Small intestine (tissue), 7 donors: ENCODE results near the gene MYL11. TPM values are rescaled to one million over a fixed set of nuclear protein-coding genes. Genes with fewer than 3 reads are reported as not detected.

Experiments
- DNase-seq, 2 donors: peaks; one replicate each; pipeline versions ENCODE4 v3.0.0 to v3.0.0-alpha.2; 2013
- FAIRE-seq: peaks from 2 replicates; lab custom pipeline; 2012; peaks lifted over from hg19 to GRCh38; lab: Jason Lieb, UNC
- H3K27ac ChIP-seq, 3 donors: one replicate each; pipeline ENCODE4 v1.5.1; 2013; ENCODE audit warnings: low read length in 2 of 3, mild to moderate bottlenecking in 2 of 3, control low read depth in 1 of 3, inconsistent platforms in 1 of 3, low read depth in 1 of 3, moderate library complexity in 1 of 3
- H3K27me3 ChIP-seq, 3 donors: one replicate each; pipeline ENCODE4 v1.6.1; 2013; ENCODE audit warnings: low read length in 3 of 3, inconsistent platforms in 1 of 3; ENCODE audit not compliant: control insufficient read depth in 3 of 3, insufficient read depth in 3 of 3
- H3K36me3 ChIP-seq, 3 donors: one replicate each; pipeline ENCODE4 v1.6.1; 2013; ENCODE audit warnings: low read length in 3 of 3, inconsistent platforms in 1 of 3, low read depth in 1 of 3, mild to moderate bottlenecking in 1 of 3, moderate library complexity in 1 of 3; ENCODE audit not compliant: control insufficient read depth in 3 of 3, insufficient read depth in 2 of 3
- H3K4me1 ChIP-seq, 3 donors: one replicate each; pipeline ENCODE4 v1.6.1; 2013; ENCODE audit warnings: low read length in 2 of 3, inconsistent platforms in 1 of 3, low read depth in 1 of 3, mild to moderate bottlenecking in 1 of 3, moderate library complexity in 1 of 3; ENCODE audit not compliant: control insufficient read depth in 3 of 3, insufficient read depth in 2 of 3
- H3K4me3 ChIP-seq, 3 donors: one replicate each; pipeline ENCODE4 v1.5.1; 2013; ENCODE audit warnings: low read length in 3 of 3, control low read depth in 1 of 3, inconsistent platforms in 1 of 3, low read depth in 1 of 3, mild to moderate bottlenecking in 1 of 3, moderate library complexity in 1 of 3
- H3K9me3 ChIP-seq, 2 donors: one replicate each; pipeline ENCODE4 v1.6.1; 2013; ENCODE audit warnings: low read depth in 1 of 2, low read length in 1 of 2; ENCODE audit not compliant: control insufficient read depth in 2 of 2, insufficient read depth in 1 of 2
- WGBS, 3 donors: extraction: QIAGEN DNeasy Blood & Tissue Kit; methylation state at CpG; one replicate each; pipeline ENCODE4 v1.1.7; 2013; 5-methylcytosine and 5-hydroxymethylcytosine counted together
- polyA plus RNA-seq, 4 donors: library from polyadenylated mRNA; stranded (reverse) in 3 of 4; unstranded in 1 of 4; fragments of 200-250 nt in 3 of 4; fragments of 120-200 nt in 1 of 4; gene quantifications; one replicate each; pipeline versions ENCODE4 v1.2.1 to v1.2.3, GENCODE V29; 2013
- donor health status: healthy with polysubstance abuse.
- donor health status: control.
- donor health status: control.
- donor health status: Bipolar disorder and iron deficiency.
- donor health status: healthy.

The MYL11 gene
- polyA plus RNA-seq, 4 donors: 0.82 to 26.3 (median 1.9) TPM; not detected in 1

DNA sequence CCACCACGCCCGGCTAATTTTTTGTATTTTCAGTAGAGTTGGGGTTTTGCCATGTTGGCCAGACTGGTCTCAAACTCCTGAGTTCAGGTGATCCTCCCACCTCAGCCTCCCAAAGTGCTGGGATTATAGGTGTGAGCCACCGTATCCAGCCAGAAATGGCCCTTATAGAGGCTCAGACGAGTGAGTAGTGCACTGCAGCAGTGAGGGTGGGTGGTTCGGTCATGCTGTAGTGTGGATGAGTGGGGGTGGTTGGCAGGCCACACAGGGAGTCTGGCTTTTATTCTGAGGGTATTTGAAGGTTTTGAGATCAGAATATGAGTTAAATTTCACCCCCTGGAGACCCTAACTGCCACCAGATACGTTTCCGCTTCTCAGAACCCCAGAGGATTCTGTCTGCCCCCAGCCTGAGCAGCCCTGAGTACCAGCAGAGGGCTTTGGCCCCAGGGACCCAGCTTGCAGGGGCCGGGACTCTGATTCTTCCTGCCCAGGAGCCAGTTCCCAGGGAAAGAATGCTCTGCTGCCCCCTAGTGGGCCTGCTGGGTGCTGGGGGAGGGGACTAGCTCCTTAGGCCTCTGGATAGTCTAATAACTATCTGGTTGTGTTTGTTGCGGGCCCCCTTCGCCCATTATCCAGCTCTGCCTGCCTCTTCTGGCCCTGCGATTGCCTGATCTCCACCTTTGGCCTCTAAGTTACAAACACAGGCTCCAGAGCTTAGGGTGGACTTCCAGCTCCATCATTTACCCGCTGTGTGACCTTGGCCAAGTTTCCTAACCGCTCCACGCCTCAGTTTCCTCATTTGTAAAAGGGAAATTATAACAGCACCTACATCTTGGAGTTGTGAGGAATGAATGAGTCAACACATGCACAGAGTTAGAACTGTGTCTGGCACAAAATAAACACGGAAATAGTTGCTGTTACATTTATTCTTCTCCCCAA is 34.8 kb downstream of the MYL11 start:
- Histone ChIP-seq H3K4me3 (no peak overlapping the region), H3K4me1 (peaks cover 0 to 4% (median 0%) of the 10 kb centered on the region in 3 donors), H3K9me3 (no peaks in the 10 kb centered on the region), H3K27me3 (no peaks in the 10 kb centered on the region), H3K36me3 (peaks cover 0 to 30% (median 0%) of the 10 kb centered on the region in 3 donors), H3K27ac (peak overlapping the region in 1 of 3 donors; percentile 47)
- DNase-seq (peak; percentile 92 to 93), FAIRE-seq (no peak)
- 44% methylated on average over 15 of the region's 15 CpGs for WGBS, 3 donors

DNA sequence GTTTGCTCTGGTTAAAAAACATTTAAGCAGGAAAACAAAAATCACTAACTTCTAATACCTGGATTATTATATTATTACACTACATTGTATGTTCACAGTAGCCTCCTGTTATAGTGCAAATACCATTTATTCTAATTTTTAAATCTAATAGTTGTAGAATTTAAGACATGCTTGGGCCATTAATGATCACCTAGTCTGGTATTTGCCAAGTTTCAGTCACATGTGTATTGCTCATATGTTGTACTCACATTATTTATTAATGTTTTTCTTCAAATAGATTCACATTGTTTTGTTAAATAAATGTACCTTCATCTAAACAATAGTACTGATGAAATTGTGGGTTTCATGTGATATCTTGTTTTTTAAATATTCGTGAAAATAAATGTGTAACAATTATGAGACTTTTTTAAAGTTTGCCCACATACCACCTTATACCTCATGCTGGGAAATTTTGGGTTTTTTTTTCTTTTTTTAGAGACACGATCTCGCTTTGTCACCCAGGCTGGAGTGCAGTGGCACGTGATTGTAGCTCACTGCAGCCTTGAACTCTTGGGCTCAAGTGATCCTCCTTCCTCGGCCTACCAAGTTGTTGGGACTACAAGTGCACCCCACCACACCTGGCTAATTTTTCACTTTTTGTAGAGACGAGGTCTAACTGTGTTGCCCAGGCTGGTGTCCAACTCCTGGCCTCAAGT is 38.7 kb downstream of the MYL11 start:
- Histone ChIP-seq H3K27ac (no peak overlapping the region), H3K4me3 (no peak overlapping the region), H3K36me3 (peaks cover 0 to 32% (median 0%) of the 10 kb centered on the region in 3 donors), H3K27me3 (no peaks in the 10 kb centered on the region), H3K9me3 (no peaks in the 10 kb centered on the region), H3K4me1 (peaks cover 0 to 5% (median 0%) of the 10 kb centered on the region in 3 donors)
- WGBS, 3 donors: 80 to 93% (median 87%) methylated on average over 6 of the region's 6 CpGs
- no peak for FAIRE-seq
- DNase-seq: no peak

DNA sequence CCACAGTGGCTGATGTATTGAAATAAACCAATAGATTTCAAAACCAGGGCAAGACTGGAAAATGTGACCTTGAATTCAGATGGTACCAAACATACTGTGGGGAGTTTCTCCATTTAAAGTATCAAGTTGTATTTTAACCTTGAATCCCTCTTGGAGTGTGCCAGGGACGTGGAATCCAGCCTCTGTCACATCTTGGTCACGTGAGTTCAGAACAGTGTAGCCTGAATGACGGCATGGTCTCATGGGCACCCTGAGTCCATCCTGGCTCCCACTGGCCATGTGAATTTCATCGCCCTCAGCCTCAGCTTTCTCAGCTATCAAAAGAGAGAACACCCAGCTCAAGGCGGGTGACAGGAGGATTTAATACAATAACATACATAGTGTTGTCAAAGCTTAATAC is 39.6 kb downstream of the MYL11 start:
- DNase-seq: no peak
- WGBS, 3 donors: 87 to 92% (median 90%) methylated on average over 5 of the region's 5 CpGs
- FAIRE-seq: no peak

DNA sequence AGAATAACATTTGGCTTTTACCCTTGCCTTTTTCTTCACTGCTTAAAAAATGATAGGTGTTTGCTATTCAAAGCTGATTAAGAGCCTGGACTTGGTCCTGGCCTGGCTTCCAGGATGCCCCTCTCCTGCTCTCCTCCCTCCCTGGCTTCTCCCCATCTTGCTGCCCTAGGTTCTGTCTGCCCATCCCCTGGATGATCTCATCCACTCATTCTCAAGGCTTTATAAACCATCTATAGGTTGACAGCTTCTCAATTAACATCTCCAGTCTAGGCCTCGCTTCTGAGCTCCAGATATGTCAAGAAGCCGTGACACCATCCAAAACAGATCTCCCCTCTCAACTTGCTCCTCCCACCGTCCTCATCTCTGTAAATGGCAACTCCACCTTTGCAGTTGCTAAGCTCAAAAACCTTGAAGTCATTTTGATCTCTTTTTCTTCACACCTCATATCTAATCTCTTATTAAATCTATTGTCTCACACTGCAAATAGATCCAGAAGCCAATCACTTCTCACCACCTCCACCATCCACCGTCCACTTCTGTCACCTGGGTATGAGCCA is 41.5 kb downstream of the MYL11 start:
- peaks cover 0 to 42% (median 0%) of the 10 kb centered on the region in 3 donors for H3K36me3 ChIP-seq
- DNase-seq: no peak
- no peak overlapping the region for H3K4me3 ChIP-seq
- no peaks in the 10 kb centered on the region for H3K9me3 ChIP-seq
- H3K27ac ChIP-seq: no peak overlapping the region
- no peaks in the 10 kb centered on the region for H3K27me3 ChIP-seq
- WGBS, 3 donors: 89 to 91% (median 91%) methylated on average over 4 of the region's 4 CpGs
- peaks cover 0 to 8% (median 0%) of the 10 kb centered on the region in 3 donors for H3K4me1 ChIP-seq
- no peak for FAIRE-seq

More for the DNA sequence above, 39.6 kb downstream of the MYL11 start:
- no peaks in the 10 kb centered on the region for H3K27me3 ChIP-seq
- peaks cover 0 to 8% (median 0%) of the 10 kb centered on the region in 3 donors for H3K4me1 ChIP-seq
- no peak overlapping the region for H3K4me3 ChIP-seq
- peaks cover 0 to 40% (median 0%) of the 10 kb centered on the region in 3 donors for H3K36me3 ChIP-seq
- H3K9me3 ChIP-seq: no peaks in the 10 kb centered on the region
- no peak overlapping the region for H3K27ac ChIP-seq

DNA sequence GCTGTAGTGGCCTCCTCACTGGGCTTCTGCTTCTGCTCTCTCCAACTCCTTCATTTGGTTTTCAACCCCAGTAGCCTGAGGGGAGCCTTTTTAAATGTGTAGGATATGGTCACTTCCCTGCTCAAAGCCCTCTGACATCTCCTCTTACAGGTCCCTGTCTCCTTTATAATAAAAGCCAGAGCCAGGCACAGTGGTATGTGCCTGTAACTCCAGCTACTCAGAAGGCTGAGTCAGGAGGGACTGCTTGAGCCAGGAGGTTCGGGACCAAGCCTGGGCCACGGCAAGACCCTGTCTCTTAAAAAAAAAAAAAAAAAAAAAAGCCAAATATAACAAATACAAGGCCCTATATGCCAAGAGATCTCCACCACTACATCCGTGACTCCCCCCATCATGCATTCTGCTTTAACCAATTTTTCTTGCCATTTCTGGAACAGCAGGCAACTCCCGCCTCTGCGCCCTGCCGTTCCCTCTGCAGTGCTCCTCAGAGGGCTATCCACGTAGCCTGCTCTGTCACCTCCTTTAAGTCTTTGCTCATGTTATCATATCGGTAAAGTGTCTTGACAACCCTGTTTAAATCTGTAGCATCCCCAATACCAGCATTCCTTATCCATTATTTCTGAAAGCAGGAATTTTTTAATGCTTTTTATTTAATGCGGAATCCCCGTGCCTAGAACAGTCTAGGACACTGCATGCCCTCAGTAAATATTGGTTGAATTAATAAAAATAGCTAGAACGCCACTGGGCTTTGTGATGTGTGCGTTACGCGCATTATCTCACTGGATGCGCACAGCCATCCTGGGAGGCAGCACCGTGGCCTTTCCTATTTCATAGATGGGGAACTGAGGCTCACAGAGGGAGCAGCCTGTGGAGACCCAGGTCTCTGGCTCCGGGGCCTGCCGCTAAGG is 42.3 kb downstream of the MYL11 start:
- peak overlapping the region; percentile 42 to 72 (median 44) for H3K4me3 ChIP-seq
- no peak for FAIRE-seq
- 58 to 67% (median 66%) methylated on average over 17 to 18 of the region's 18 CpGs for WGBS, 3 donors

DNA sequence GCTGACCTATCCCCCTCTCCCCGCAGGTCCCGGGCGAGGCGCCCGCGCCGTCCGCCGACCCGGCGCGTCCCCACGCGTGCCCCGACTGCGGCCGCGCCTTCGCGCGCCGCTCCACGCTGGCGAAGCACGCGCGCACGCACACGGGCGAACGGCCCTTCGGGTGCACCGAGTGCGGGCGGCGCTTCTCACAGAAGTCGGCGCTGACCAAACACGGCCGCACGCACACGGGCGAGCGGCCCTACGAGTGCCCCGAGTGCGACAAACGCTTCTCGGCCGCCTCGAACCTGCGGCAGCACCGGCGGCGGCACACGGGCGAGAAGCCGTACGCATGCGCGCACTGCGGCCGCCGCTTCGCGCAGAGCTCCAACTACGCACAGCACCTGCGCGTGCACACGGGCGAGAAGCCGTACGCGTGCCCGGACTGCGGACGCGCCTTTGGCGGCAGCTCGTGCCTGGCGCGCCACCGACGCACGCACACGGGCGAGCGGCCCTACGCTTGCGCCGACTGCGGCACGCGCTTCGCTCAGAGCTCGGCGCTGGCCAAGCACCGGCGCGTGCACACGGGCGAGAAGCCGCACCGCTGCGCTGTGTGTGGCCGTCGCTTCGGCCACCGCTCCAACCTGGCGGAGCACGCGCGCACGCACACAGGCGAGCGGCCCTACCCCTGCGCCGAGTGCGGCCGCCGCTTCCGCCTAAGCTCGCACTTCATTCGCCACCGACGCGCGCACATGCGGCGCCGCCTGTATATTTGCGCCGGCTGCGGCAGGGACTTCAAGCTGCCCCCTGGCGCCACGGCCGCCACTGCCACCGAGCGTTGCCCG is 43.1 kb downstream of the MYL11 start:
- WGBS, 3 donors: 0 to 1% (median 1%) methylated on average over 89 to 140 of the region's 140 CpGs
- Histone ChIP-seq H3K27me3 (no peaks in the 10 kb centered on the region), H3K4me1 (peaks cover 0 to 8% (median 0%) of the 10 kb centered on the region in 3 donors), H3K27ac (peak overlapping the region; percentile 81 to 90 (median 84)), H3K4me3 (peak overlapping the region; percentile 42 to 72 (median 44)), H3K9me3 (no peaks in the 10 kb centered on the region), H3K36me3 (peaks cover 0 to 46% (median 0%) of the 10 kb centered on the region in 3 donors)
- FAIRE-seq (no peak), DNase-seq (peak; percentile 94 to 97)

More for the DNA sequence above, 42.3 kb downstream of the MYL11 start:
- H3K27me3 ChIP-seq: no peaks in the 10 kb centered on the region
- peaks cover 0 to 8% (median 0%) of the 10 kb centered on the region in 3 donors for H3K4me1 ChIP-seq
- no peak for DNase-seq
- peak overlapping the region in 2 of 3 donors; percentile 84 to 90 for H3K27ac ChIP-seq
- H3K9me3 ChIP-seq: no peaks in the 10 kb centered on the region
- peaks cover 0 to 43% (median 0%) of the 10 kb centered on the region in 3 donors for H3K36me3 ChIP-seq
